RPMI7951 (cell line): Measurements from ENCODE around the gene EDC3. TPM values are rescaled to one million over a fixed set of nuclear protein-coding genes. Genes with fewer than 3 reads are reported as not detected.
"Not testable (repeated sequence)": the region's sequence is repeated elsewhere in the genome, so short reads cannot be mapped to it uniquely, and the experiment has no call there.

ENCODE experiments used
- DNase-seq: peaks from one replicate; pipeline ENCODE4 v3.0.0-alpha.2; 2012; ENCODE audit warnings: low read depth
- total RNA-seq: library from RNA; depleted of rRNA; stranded (reverse); fragments of >200 nt; shearing (Covaris generic); gene quantifications from 2 replicates; pipeline ENCODE4 v1.2.3, GENCODE V29; 2014

The EDC3 gene
- total RNA-seq, 1 experiment from 2014 or later = 7.4 TPM

DNA sequence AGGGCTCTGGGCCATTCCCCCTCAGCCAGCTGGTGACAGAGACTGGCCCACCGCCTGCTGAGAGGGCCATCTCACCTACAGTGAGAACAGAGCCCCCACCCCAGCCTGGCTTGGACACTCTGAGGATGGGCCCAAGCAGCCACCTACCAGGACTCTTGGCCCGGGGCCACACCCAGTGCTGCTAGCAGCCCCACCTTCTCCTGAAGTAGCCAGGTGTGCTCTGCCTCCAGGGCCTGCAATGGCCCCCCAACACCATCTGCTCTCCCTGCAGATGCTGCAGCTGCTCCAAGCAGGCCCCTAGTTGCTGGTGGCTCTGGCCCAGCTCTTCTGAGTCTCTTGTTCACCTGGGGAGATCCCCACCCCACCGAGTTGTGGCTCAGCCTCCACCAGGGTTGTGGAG is 87.0 kb downstream of the EDC3 start:
- DNase-seq = no peak

DNA sequence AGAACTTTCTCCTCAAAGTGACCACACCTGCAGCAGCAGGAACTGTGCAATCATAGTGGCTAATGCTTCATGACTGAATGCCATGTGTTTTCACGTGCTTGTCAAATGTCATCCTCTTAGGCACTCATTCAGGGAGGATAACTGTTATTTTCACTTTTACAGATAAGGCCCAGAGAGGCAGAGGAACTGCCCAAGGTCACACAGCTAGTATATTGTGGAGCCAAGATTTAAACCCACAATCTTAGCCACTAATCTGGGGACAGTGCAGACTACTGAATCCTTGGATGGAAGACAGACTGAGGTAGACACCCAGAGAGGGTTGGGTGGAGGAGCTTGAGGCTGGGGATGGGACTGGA is 90.1 kb downstream of the EDC3 start:
- DNase-seq = no peak

DNA sequence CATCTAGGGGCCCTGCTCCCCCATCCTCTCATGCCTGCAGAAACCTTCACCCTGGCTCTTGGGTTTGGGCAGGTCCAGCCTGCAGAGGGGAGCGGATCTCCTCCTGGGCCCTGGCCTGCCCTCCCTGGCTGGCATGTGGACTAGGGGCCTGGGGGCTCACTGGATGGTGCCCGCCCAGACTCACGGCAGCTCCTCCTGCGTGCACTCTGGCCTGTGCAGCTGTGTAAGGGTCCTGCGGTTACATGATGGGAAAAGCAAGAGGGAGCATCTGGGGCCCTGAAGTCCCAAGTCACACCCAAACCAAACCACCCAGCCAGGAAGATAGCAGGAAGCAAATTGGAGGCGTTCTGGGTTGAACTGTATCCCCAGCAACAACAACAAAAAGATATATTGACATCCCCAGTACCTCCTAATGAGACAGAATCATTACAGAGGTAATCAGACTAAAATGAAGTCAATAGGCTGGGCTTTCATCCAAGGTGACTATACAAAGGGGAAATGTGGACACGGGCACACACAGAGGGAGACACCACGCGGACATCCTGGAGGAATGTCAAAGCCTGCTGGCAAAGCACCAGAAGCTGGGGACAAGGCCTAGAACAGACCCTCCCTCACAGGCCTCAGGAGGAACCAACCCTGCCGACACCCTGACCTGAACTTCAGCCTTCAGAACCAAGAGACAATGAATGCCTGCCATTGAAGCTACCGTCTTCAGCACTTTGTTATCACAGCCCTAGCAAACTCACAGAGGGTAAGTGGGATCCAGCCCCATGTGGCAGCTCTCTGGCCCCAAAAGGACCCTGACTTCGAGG is 90.6 kb downstream of the EDC3 start:
- DNase-seq = no peak

DNA sequence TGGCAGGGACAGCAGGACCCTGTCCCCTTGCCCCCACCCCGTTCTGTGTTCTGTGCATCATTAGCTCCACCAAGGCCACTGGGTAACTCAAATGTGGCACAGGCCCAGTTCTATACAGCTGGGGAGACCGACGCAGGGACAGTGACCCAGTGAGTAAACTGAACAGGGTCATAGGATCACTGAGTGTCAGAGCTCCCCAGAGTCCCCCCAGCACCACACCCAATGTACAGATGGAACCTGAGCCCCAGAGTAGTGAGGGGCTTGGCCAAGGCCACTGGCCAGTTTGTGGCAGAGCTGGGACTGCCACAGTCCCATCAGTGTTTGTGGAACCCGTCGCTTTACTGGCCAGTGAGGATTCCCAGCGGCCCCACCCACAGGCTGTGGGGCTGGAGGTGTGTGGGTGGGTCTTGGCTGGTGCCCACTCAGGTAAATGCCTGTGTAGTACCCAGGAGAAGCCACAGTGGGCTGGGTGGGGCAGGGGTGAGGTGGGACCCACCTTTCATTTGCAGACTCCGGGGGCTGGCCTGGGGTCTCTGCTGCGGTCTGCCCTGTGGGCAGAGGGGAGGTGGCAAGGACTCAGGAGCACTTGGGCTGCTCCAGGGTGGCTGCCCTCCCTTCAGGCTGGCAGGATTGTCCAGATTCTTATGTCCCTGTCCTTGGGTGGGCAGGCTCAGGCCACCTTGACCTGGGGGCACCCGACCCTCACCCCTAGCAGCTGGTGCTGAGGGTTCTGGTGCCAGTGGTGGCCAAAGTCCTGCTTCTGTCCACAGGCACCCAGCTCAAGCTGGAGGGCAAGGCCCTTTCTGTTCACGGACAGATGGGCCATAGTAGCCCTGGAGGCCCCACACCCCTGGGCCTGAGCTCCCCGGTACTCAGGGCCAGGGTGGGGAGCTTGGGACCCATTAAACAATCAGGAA is 91.8 kb downstream of the EDC3 start:
- DNase-seq = no peak

DNA sequence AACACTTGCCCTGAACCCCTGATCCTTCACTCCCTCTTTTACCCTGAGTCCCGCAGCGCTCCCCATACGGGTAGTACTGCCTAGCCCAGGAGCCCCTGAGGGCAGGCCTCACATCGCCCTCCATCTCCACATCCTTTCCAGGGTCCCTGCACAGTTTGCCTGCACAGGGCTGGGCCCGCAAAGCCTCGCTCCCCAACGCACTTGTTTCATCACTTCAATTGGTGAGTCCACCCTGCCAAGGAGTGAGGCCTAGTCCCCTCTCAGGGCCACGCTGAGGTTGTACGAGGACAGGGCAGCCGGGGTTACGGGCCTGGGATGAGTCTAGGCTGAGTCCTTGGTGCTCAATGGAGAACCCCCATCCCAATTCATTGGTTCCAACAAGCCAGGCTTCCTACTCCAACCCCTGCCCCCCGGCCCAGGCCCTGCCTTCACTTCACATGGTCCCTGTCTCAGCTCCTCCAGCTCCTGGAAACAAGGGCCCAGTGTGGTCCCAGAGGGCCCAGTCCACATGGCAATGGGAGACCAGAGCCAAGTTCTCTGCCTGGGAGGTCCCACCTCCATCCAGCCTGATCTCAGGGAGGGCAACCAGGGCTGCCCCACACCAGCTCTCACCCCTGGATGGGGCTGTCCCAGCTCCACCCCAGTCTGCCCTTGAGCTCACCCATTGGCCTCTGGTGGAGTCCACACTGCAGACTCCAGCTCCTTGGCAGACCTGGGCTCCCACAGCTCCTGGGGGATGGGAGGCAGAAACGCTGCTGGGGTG is 92.6 kb downstream of the EDC3 start:
- DNase-seq = no peak

DNA sequence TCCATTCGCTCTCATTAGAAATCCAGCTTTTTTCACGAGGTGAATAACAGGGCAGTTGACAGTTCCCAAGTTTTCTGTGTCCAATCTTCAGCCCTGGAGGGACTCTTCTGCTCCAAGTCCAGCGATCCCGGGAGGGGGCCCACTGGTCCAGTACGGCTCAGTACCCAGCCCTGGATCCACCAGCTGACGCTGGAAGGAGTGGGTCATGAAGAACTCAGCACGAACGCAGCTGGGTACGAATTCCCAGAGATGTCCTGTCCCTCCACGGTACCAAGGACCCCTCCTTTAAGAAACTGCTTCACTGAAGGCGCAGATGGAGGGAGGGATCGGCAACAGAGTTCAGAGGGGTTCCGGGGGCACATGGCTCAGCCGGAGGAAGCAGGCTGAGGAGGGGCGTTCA is 96.7 kb downstream of the EDC3 start:
- DNase-seq = no peak

DNA sequence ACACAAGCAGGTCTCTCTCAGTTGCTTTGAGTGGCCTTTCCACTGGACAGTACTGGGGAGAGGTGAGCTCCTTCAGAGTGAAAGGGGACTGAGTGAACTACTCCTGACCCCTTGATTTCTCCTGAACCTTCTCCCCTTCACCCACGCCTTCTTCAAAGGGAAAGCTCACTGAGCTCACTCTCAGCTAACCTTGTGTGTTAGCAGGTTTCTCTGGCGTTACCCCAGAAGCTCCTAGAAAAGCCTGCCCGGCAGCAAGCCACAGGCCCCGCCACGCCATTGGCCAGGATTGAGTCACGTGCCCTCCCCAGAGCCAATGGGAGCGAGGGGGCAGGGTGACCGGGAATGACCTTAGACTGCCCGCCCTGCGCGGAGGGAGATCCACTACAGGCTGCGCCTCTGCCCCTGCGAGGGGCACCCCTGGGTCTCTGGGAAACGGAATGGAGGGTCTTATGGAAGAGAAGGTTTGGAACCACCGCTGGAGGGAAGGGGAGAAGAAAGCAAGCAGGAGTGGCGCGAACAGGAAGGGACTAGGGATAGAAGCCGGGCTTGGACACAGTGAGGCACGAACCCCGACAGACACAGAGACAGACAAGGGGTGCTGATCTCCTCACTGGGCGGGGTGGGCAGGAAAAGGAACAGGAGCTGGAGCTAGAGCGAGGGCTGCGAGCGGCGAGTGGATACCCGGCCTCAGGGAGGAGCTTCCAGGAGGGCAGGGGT is 97.5 kb downstream of the EDC3 start:
- DNase-seq = peak; percentile 89

DNA sequence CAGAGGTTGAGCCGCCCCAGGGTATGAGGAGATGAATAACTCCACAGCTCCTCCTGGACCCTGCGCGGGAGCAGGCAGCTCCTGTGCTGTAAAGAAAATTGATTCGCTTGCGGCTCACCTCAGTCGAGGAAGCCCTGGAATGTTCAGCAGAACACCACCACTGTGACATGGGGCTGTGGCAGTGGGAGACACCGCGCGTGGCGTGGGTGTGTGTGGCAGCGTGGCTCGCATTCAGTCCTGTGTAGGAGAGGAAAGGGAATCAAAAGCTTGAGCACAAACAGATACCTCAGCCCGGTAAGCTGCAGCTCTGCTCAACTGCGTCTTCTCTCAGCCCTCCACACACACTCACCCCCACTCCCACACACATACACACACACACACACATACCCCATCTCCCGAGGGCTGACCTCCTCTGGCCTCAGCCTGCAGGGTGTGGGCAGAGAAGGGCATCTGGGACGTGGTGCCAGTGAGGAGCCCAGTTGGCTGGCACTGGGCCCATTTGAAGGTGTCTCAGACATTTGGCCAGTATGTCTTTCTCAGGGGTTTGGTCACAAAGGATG is 98.6 kb downstream of the EDC3 start:
- DNase-seq = not testable (repeated sequence)

DNA sequence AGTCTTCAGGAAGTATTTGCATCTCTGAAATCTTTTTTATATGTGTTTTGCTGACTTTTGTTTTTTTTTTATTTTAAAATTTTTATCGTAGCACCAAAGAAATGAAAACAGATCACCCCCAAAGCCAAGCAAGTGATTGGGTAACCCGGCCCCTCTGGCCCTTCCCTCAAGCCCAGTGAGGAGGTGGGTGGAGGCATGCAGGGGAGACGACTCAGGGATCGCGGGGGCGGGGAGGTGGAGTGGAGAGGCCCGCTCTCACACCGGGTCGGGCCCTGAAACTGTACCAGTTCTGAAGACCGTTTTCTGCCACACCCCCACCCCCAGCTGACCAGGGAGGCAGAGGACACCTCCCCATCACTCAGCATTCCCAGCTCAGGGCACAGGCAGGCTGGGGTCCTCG is 99.1 kb downstream of the EDC3 start:
- not testable (repeated sequence) for DNase-seq

DNA sequence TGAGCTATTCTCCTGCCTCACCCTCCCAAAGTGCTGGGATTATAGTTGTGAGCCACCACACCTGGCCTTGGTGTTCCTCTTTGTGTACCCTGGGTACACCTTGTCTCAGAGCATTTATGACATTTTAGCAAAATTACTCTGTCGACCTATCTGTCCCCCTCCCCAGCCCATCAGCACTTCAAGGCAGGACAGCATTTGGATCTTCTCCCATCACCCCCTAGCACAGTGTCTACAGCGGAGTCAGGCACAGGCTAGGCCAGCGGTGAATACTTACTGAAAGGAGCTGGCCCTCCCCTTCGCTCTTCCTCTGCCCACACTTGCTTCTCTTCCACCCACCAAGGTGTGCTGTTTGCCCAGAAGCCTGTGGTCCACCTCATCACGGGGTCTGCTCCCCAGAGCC is 100.6 kb downstream of the EDC3 start:
- DNase-seq = no peak

DNA sequence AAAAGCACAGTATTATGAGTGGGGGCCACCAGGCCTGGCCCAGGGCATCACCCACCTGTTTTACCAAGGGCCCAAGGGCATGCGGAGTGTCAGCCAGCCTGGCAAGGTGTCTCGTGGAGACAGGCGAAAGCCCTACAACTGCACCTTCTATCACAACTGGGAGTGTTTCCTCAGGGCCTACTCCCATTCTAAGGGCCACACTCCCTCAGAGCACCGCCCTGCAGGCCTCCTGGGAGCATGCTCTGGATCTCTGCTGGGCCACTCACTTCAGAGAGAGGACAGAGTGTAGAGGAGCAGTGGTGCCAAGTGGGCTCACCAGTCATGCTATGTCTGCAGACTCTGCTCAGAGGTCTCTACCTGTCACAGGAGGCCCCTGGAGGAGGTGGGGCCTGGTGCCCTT is 101.4 kb downstream of the EDC3 start:
- DNase-seq = no peak

DNA sequence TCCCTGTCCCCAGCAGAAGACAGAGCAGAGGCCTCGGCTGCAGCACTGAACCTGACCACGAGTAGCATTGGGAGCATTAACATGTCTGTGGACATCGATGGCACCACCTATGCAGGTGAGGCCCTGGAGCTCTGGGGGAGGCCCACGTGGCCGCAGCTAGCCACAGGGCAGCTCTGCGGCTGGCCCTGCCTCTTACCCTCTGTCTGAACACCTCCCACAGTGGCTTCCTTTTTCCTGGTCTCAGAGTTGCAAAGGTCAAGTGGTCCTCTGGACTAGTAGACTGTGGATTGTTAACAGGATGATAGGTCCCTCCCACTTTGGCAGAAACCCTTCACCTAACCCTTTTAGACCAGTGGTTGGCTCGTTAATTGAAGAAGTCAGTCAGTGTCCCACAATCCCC is 102.7 kb downstream of the EDC3 start:
- DNase-seq = no peak

DNA sequence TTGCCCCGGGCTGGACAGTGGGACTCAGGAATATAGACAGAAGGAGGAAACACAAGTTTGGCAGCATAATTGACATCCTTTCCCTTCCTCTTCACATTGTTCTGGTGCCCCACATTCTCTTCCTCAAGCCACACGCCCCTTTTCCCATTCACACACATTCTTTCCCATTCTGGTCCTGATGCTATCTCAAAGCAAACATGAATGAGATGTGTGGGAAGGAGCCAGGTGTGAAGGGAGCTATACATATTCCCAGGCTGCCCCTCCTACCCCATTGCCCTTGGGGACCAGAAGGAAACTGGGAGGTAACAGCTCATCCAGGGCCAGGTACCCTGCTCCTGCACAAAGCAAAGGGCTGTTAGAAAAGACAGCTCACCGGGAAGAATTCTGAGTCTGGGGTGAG is 103.6 kb downstream of the EDC3 start:
- no peak for DNase-seq

DNA sequence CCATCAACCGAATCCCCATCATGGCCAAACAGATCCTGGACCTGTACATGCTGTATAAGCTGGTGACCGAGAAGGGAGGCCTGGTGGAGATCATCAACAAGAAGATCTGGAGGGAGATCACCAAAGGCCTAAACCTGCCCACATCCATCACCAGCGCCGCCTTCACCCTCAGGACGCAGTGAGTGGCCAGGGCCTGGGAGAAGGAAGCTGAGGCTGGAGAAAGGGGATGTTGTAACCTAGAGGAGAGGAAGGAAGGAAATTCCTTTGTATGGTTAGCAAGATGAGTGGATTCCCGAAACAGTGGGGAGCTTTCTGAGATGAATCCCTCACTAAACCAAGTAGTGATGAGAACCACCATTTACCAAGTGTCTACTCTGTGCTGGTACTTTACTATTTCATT is 106.0 kb downstream of the EDC3 start:
- no peak for DNase-seq

DNA sequence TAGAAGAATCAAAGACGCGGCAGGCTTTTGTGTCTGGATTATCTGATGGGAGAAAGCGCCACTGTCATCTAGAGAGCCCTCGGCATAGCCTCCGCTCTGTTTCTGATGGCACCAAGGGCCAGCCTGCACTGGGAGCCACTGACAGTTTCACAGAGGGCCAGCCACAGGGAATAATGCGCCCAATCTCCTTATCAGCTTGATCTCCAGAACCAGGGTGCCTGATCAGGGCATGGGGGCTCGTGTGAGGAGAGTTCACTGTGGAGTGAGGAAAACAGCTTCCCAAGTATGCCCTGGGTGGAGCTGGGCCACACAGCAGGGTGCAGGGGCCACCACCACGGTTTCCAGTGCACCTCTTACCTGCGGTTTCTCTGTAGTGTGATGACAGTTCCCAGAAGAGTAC is 110.0 kb downstream of the EDC3 start:
- no peak for DNase-seq

DNA sequence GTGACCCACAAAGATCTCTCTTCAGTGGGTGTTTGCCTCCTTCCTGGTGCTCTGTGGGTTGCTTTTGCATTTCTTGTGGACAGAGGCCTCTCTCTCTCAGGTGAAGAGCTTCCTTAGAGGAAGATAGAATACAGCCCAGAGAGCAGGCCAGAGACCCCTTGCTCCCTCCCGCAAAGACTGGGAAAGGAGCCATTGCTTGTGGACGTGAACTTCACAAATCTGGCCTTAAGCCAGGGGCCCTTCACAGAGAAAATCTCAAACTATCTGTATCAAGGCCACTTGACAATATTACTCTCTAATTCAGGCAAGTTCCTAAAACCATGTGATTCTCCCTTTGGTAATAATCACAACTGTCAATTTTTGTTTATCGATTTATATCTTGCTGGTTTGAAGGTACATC is 110.6 kb downstream of the EDC3 start:
- no peak for DNase-seq

DNA sequence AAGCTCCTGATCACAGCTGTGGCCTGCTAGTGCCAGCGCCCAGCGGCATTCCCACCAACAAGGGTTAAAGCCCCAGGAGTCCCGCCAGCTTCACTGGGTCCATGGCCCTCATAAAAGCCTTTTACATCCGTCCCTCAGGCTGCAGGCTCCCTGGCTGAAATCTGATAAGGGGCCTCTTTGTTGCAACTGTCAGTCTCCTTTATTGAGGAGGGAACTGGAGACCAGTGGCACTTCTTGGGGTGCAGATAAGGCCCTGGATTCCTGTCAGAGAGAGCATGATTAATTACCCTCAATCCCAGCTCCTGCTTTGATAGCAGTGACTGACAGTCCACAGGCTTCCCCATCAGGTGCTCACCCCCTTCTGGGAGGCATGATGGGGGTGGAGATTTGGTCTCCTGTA is 111.0 kb downstream of the EDC3 start:
- no peak for DNase-seq

DNA sequence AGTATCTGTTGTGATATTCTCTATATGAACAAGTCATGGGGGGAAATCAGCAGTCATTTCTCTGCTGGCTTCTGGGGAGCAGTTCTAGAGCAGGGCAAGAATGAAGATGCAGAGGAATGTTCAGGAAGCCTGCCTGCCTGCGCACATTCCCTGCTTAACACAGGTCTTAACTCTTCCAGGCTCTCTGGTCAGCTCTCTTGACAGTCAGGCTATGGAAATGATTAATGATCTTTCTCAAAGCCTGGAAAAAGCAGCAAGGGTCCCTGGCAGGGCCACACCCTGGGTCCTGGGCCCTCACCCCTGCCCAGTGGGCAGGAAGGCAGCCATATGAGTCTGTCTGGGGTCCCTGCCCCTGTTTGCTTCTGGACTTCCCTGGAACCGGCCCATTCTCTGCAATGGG is 111.6 kb downstream of the EDC3 start:
- no peak for DNase-seq
